HEK293T (cell line): ENCODE results near the gene FKBP11.

Experiments
- CTCF ChIA-PET: fragments of 350-600 bp; formaldehyde crosslinking; extraction: SDS; loops from one replicate; lab custom pipeline; 2021; ENCODE audit warnings: antibody characterized with exemption, inconsistent platforms; lab: Yijun Ruan, JAX
- POLR2A ChIA-PET: fragments of 350-600 bp; formaldehyde crosslinking; extraction: SDS; loops from one replicate; lab custom pipeline; 2020; ENCODE audit warnings: antibody characterized with exemption, inconsistent platforms; lab: Yijun Ruan, JAX
- DNase-seq: peaks from one replicate; pipeline ENCODE4 v3.0.0; 2012; ENCODE audit warnings: mixed read lengths; ENCODE audit errors: extremely low spot score
- ARNT ChIP-seq: fragments of 450-650 bp; IDR thresholded peaks from 2 replicates; pipeline ENCODE4 v1.6.1; 2017; ENCODE audit warnings: mild to moderate bottlenecking
- BHLHE40 ChIP-seq: fragments of 450-650 bp; IDR thresholded peaks from 2 replicates; pipeline ENCODE4 v1.6.1; 2016; ENCODE audit warnings: mild to moderate bottlenecking, moderate library complexity, borderline replicate concordance
- CTBP1 ChIP-seq: fragments of 450-650 bp; IDR thresholded peaks from 2 replicates; pipeline ENCODE4 v1.6.1; 2016; ENCODE audit warnings: borderline replicate concordance
- ELF4 ChIP-seq: fragments of 450-650 bp; IDR thresholded peaks from 2 replicates; pipeline ENCODE4 v1.6.1; 2017; ENCODE audit warnings: antibody characterized with exemption
- FOXA1 ChIP-seq: fragments of 450-650 bp; IDR thresholded peaks from 2 replicates; pipeline ENCODE4 v1.6.1; 2016; ENCODE audit warnings: mild to moderate bottlenecking
- FOXK2 ChIP-seq: fragments of 450-650 bp; IDR thresholded peaks from 2 replicates; pipeline ENCODE4 v1.6.1; 2016; ENCODE audit warnings: mild to moderate bottlenecking
- FOXM1 ChIP-seq: fragments of 450-650 bp; IDR thresholded peaks from 2 replicates; pipeline ENCODE4 v1.6.1; 2017; ENCODE audit warnings: mild to moderate bottlenecking, borderline replicate concordance
- HDGF ChIP-seq: fragments of 450-650 bp; IDR thresholded peaks from 2 replicates; pipeline ENCODE4 v1.6.1; 2017; ENCODE audit warnings: antibody characterized with exemption, borderline replicate concordance
- L3MBTL2 ChIP-seq: fragments of 450-650 bp; conservative IDR thresholded peaks from 2 replicates; pipeline ENCODE4 v1.6.1; 2016; ENCODE audit warnings: mild to moderate bottlenecking
- LEF1 ChIP-seq: fragments of 450-650 bp; IDR thresholded peaks from 2 replicates; pipeline ENCODE4 v1.6.1; 2017; ENCODE audit warnings: mild to moderate bottlenecking, borderline replicate concordance
- NFRKB ChIP-seq: fragments of 450-650 bp; IDR thresholded peaks from 2 replicates; pipeline ENCODE4 v1.6.1; 2016; ENCODE audit warnings: mild to moderate bottlenecking, moderate library complexity
- SP1 ChIP-seq: fragments of 450-650 bp; IDR thresholded peaks from 2 replicates; pipeline ENCODE4 v1.6.1; 2017
- SUZ12 ChIP-seq: fragments of 450-650 bp; IDR thresholded peaks from 2 replicates; pipeline ENCODE4 v1.6.1; 2016; ENCODE audit warnings: mild to moderate bottlenecking
- TARDBP ChIP-seq: fragments of 450-650 bp; IDR thresholded peaks from 2 replicates; pipeline ENCODE4 v1.6.1; 2016
- ZNF384 ChIP-seq: fragments of 450-650 bp; IDR thresholded peaks from 2 replicates; pipeline ENCODE4 v1.6.1; 2016
- TF ChIP-seq, protein P1 (sequence below): fragments of 450-650 bp; IDR thresholded peaks from 2 replicates; pipeline ENCODE4 v1.6.1; 2016

FKBP11 gene

DNA sequence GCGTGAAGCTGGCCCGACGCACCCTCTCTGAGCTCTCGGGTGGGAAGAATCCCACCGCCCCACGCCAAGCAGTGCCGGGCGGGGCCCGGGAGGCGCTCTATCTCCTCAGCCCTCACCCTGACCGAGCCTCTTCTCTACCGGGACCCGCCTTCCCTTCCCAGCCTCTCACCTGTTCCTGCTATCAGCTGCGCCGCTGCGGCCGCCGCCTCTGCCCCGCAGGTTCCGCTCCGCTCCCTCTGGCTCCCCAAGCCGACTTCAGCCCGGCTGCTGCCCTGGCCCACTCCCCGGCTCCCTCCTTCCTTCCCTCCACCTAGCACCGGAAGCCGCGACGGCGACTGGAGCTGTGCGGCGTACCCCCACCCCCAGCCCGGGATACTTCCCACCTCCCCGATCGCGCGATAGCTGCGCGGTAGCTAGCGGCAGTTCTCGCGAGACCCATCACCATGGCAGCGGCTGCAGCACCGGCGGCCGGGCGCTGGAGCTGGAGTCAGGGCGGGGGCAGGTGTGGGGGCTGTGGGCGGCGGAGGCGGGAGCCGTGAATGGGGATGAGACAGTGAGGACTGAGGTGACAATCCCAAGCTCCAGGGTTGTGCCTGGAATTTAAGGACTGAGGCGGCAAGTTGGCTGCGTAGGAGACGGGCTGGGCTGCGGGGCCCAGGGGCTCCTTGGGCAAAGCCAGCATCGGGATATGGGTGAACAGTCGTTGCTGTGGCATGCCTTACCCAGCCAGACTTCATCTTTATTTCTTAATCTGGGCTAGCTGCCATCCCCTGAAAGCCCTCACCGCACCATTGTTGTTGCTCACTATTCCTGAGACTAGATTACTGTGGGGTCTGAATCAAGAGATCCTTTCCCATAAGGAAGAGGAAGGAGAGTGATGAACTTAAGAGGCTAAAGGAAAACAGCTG, 32.1 kb upstream of the FKBP11 start, which contains the start of gene ARF3:
Gene ARF3, minus strand, starts transcription at position 347 of the 908 bp plus-strand sequence. CDS start 16,392 bp downstream, outside the sequence.
- DNase-seq, result peak; percentile 98
- ChIA-PET POLR2A (interaction anchor here (0.6 to 1.9 kb wide), 26 partner anchors 9 to 174 kb away, joined by 3 to 17 read pairs (median 4); partner anchors contain the start of genes RND1, TUBA1B and WNT10B), CTCF (interaction anchor here (0.6 to 1.6 kb wide), 10 partner anchors 9 to 143 kb away, joined by 3 to 11 read pairs (median 3); no protein-coding TSS in a partner anchor)
- TF ChIP-seq, protein P1, sequence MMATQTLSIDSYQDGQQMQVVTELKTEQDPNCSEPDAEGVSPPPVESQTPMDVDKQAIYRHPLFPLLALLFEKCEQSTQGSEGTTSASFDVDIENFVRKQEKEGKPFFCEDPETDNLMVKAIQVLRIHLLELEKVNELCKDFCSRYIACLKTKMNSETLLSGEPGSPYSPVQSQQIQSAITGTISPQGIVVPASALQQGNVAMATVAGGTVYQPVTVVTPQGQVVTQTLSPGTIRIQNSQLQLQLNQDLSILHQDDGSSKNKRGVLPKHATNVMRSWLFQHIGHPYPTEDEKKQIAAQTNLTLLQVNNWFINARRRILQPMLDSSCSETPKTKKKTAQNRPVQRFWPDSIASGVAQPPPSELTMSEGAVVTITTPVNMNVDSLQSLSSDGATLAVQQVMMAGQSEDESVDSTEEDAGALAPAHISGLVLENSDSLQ, result 0 out of 2 replicates have a peak, but pooled peaks have one; percentile 4
- TF ChIP-seq BHLHE40 (no peak), ELF4 (peak; percentile 44), SP1 (peak; percentile 82)

GRCh38 chr12:48956279-48957140, 31.2 kb upstream of the FKBP11 start:
- TF ChIP-seq SP1 (no peak), SUZ12 (no peak), ZNF384 (no peak), TARDBP (no peak), FOXM1 (no peak), LEF1 (no peak), ARNT (no peak)
- peak; percentile 83 for DNase-seq
- ChIA-PET CTCF (interaction anchor here (0.8 to 1.6 kb wide), 6 partner anchors 10 to 142 kb away, joined by 3 to 11 read pairs (median 4); no protein-coding TSS in a partner anchor), POLR2A (interaction anchor here (0.7 to 1.9 kb wide), 14 partner anchors 10 to 175 kb away, joined by 3 to 17 read pairs (median 4); partner anchors contain the start of genes RND1, TUBA1B and WNT10B)

GRCh38 chr12:48954841-48955501, 29.7 kb upstream of the FKBP11 start:
- TF ChIP-seq CTBP1 (no peak), BHLHE40 (no peak), FOXM1 (no peak), SUZ12 (no peak), FOXK2 (no peak), L3MBTL2 (no peak), ELF4 (no peak), HDGF (no peak), SP1 (no peak), ZNF384 (no peak), LEF1 (no peak), ARNT (no peak), NFRKB (no peak), TARDBP (no peak), FOXA1 (no peak)
- TF ChIP-seq, protein P1, result no peak
- ChIA-PET POLR2A (no interaction called here), CTCF (interaction anchor here (0.6 kb wide), 1 partner anchor 145 kb away, joined by 3 read pairs; no protein-coding TSS in a partner anchor)
- DNase-seq, result no peak

DNA sequence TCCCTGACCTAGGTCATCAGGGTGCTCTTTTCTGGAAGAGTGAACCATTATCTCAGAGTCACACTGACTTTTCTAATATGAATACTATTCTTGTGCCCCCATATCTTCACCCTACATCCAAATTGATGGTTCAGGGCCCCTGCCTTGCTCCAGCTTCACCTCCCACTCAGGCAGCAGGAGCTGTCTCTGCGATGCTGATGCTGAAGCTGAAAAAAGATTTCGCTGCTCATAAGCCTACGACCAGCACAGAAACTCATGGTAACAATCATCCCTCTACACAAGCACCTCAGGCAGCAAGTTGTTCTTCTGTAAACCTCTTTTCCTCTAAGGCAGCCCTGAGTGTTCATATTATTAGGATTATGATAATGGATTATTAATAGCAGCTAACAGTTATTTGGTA, 28.8 kb upstream of the FKBP11 start:
- DNase-seq, result no peak
- CTCF ChIA-PET, result interaction anchor here (0.6 kb wide), 1 partner anchor 34 kb away, joined by 3 read pairs; no protein-coding TSS in a partner anchor
- POLR2A ChIA-PET, result no interaction called here
- TF ChIP-seq SP1 (no peak), NFRKB (no peak), ELF4 (no peak), BHLHE40 (no peak), SUZ12 (no peak), LEF1 (no peak), HDGF (no peak), L3MBTL2 (no peak), CTBP1 (no peak)

GRCh38 chr12:48952691-48953090, 27.4 kb upstream of the FKBP11 start:
- ChIA-PET POLR2A (no interaction called here), CTCF (interaction anchor here (1.3 kb wide), 1 partner anchor 35 kb away, joined by 4 read pairs; no protein-coding TSS in a partner anchor)
- DNase-seq, result no peak
- no peak for TF ChIP-seq CTBP1
- TF ChIP-seq SUZ12, result no peak
- TF ChIP-seq L3MBTL2, result no peak
- TF ChIP-seq NFRKB, result no peak
- TF ChIP-seq, protein P1, result no peak
- TF ChIP-seq ELF4, result no peak
- TF ChIP-seq HDGF, result no peak
- TF ChIP-seq FOXK2, result no peak
- no peak for TF ChIP-seq LEF1
- TF ChIP-seq ZNF384, result no peak
- no peak for TF ChIP-seq FOXA1
- TF ChIP-seq BHLHE40, result no peak
